ENCODE measurements around the gene DGCR6L. TPM values are rescaled to one million over a fixed set of nuclear protein-coding genes. Genes with fewer than 3 reads are reported as not detected.

The DGCR6L gene
- 56.6 and 57.9 TPM in 2 replicates for total RNA-seq

DNA sequence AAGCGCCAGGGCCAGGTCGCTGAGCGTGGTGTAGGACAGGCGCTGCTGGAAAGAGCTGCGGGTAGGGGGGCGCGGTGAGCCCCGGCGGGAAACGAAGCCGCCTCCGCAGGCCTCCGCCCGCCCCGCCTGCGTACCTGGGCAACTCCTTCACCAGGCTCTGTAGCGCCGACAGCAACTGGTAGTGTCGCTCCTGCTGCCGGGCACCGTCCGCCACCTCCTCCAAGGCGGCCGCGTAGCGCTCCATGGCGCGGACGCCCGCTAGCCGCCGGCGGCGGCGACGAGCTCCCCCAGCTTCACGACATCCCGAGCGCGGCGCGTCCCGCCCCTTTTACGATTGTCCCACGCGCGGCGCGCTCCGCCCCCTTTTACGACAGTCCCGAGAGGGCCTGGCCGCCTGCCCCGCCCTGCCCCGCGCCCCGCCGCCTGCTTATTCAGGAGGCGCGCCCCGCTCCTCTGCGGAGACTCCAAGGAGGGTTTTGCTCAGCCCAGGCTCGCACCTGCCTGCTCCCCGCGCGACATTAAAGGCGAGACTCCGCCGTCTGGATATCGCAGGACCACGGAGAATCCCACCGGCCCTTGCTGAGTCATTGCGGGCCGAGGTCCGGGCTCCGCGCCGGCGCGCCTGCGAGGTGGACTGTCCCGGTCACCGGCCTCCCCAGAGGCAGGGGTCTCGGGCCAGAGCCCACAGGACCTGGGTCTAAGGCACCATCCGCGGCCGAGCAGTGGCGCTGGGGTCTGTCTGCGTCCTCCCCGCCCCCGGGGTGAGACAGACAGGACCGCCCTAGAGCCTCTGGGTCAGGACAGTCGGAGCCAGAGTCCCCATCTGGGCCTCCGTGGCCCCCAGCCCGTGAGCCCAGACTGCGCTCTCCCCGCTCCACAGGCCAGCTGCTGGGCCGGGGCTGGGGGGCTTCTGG, at the start of gene DGCR6L:
Gene DGCR6L, minus strand, starts transcription at position 316 of the 914 bp plus-strand sequence. Its CDS starts 72 bp downstream, at position 244.

DNA sequence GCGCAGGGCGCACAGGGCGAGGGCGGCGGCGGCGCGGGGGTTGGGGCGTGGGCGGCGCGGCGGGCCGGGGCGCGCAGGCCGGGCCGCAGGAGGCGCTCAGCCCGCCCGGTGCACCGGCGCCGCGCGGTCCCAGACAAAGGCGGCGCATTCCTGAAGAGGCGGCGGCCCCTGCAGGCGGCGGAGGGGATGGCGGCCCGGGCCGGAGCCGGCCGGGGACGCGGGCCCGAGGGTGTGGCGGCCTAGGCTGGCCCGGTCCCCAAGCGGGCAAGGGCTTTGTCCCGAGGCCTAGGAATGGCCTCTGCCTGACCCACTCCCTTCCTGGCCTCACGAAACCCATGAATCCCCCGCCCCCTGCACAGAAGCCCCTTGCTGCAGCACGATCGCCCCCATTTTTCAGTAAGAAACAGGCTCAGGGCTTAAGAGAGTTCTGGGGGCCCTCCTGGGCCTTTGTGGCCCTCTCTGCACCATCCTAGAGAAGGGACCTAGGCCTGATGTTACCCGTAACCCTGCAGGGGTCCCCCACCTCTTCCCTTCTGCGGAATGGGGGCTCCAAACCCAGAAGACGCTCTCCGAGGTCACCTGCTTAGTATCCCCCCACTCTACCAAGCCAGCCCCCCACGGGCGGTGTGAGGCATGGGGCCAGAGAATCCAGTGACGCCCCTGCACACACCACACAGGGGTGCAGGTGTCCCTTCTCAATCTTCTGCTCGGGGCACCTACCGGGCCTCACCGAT, 51.4 kb downstream of the DGCR6L start, which contains the start of gene RTN4R:
Gene RTN4R, minus strand, starts transcription at position 40 of the 734 bp plus-strand sequence. CDS start 226 bp downstream, outside the sequence.

Other genes with a start within 250 kb of the DGCR6L start
- 10.7 and 11.0 TPM in 2 replicates for gene DGCR8, start 239.8 kb downstream of the DGCR6L start, total RNA-seq
- 421 and 961 TPM in 2 replicates for gene RANBP1, start 204.0 kb downstream of the DGCR6L start, total RNA-seq
- gene TRMT2A, start 202.8 kb downstream of the DGCR6L start, total RNA-seq = 28.1 and 35.6 TPM in 2 replicates
- gene ZDHHC8, start 188.3 kb downstream of the DGCR6L start, total RNA-seq = 15.9 and 16.7 TPM in 2 replicates
- gene CCDC188, start 169.0 kb downstream of the DGCR6L start, total RNA-seq = not detected in 2 replicates
- gene RTN4R, start 51.7 kb downstream of the DGCR6L start, total RNA-seq = 18.4 and 30.8 TPM in 2 replicates
- gene ZNF74, start 74.1 kb upstream of the DGCR6L start, total RNA-seq = 11.0 and 18.9 TPM in 2 replicates
- 3.1 and 3.9 TPM in 2 replicates for gene SCARF2, start 117.8 kb upstream of the DGCR6L start, total RNA-seq
- gene KLHL22, start 175.7 kb upstream of the DGCR6L start, total RNA-seq = 9.1 and 15.9 TPM in 2 replicates
- gene MED15, start 187.6 kb upstream of the DGCR6L start, total RNA-seq = 49.7 and 55.2 TPM in 2 replicates